Measurements from ENCODE around the gene KIRREL3.
"Not testable (repeated sequence)": the region's sequence is repeated elsewhere in the genome, so short reads cannot be mapped to it uniquely, and the experiment has no call there.

The KIRREL3 gene

DNA sequence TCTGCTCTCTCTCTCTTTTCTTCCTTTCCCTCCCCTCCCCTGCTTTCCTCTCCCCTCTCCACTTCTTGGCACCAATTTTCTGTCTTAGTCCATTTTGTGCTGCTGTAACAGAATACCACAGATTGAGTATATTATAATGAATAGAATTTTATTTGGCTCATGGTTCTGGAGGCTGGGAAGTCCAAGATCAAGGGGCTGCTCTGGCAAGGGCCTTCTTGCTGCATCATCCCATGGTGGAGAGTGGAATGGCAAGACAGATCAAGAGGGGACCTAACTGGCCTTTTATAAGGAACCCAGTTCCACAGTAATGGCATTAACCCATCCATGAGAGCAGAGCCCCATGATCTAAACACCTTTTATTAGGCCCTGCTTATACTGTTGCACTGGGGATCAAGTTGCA, 600.6 kb downstream of the KIRREL3 start:
- H3K9ac ChIP-seq (ENCODE audit: low read length), result no peak overlapping the region
- H3K79me2 ChIP-seq (ENCODE audit: low read length), result no peaks in the 10 kb centered on the region
- TF ChIP-seq EZH2phosphoT487 (IDR thresholded peaks at IDR 0.05; ENCODE audit: low read depth) (no peak), CTCF (IDR thresholded peaks at IDR 0.05; ENCODE audit: low read depth, low read length) (no peak)
- no peak overlapping the region for H2AFZ ChIP-seq (ENCODE audit: low read depth, low read length)
- H3K36me3 ChIP-seq (replicated peaks; ENCODE audit: low read depth, low read length), result no peaks in the 10 kb centered on the region
- H3K27ac ChIP-seq (ENCODE audit: low read length), result no peak overlapping the region
- no peaks in the 10 kb centered on the region for H3K4me1 ChIP-seq (ENCODE audit: low read length)
- no peaks in the 10 kb centered on the region for H3K27me3 ChIP-seq (ENCODE audit: low read depth, low read length)
- H4K20me1 ChIP-seq (ENCODE audit: insufficient read depth, low read length), result no peaks in the 10 kb centered on the region
- H3K9me3 ChIP-seq (ENCODE audit: insufficient read depth, low read length), result no peaks in the 10 kb centered on the region
- no peak overlapping the region for H3K4me2 ChIP-seq (ENCODE audit: low read length)
- no peak overlapping the region for H3K4me3 ChIP-seq (ENCODE audit: low read length)

- Histone ChIP-seq H3K36me3 (replicated peaks; ENCODE audit: low read depth, low read length) (no peaks in the 10 kb centered on the region), H3K4me2 (ENCODE audit: low read length) (no peak overlapping the region), H3K27me3 (ENCODE audit: low read depth, low read length) (no peaks in the 10 kb centered on the region), H3K9me3 (ENCODE audit: insufficient read depth, low read length) (no peaks in the 10 kb centered on the region), H3K79me2 (ENCODE audit: low read length) (no peaks in the 10 kb centered on the region), H3K9ac (ENCODE audit: low read length) (no peak overlapping the region), H4K20me1 (ENCODE audit: insufficient read depth, low read length) (no peaks in the 10 kb centered on the region), H3K4me1 (ENCODE audit: low read length) (no peaks in the 10 kb centered on the region), H2AFZ (ENCODE audit: low read depth, low read length) (no peak overlapping the region), H3K4me3 (ENCODE audit: low read length) (no peak overlapping the region), H3K27ac (ENCODE audit: low read length) (no peak overlapping the region)
- TF ChIP-seq EZH2phosphoT487 (IDR thresholded peaks at IDR 0.05; ENCODE audit: low read depth) (no peak), CTCF (IDR thresholded peaks at IDR 0.05; ENCODE audit: low read depth, low read length) (no peak)
These were observed 601.8 kb downstream of the KIRREL3 start for GRCh38 chr11:126398721-126399120.

GRCh38 chr11:126398296-126398695, 602.3 kb downstream of the KIRREL3 start:
- Histone ChIP-seq H3K27ac (ENCODE audit: low read length) (no peak overlapping the region), H3K9ac (ENCODE audit: low read length) (no peak overlapping the region), H3K4me2 (ENCODE audit: low read length) (no peak overlapping the region), H3K27me3 (ENCODE audit: low read depth, low read length) (no peaks in the 10 kb centered on the region), H3K9me3 (ENCODE audit: insufficient read depth, low read length) (no peaks in the 10 kb centered on the region), H3K4me1 (ENCODE audit: low read length) (no peaks in the 10 kb centered on the region), H4K20me1 (ENCODE audit: insufficient read depth, low read length) (no peaks in the 10 kb centered on the region), H3K4me3 (ENCODE audit: low read length) (no peak overlapping the region), H3K36me3 (replicated peaks; ENCODE audit: low read depth, low read length) (no peaks in the 10 kb centered on the region), H3K79me2 (ENCODE audit: low read length) (no peaks in the 10 kb centered on the region), H2AFZ (ENCODE audit: low read depth, low read length) (no peak overlapping the region)
- TF ChIP-seq CTCF (IDR thresholded peaks at IDR 0.05; ENCODE audit: low read depth, low read length) (no peak), EZH2phosphoT487 (IDR thresholded peaks at IDR 0.05; ENCODE audit: low read depth) (no peak)

DNA sequence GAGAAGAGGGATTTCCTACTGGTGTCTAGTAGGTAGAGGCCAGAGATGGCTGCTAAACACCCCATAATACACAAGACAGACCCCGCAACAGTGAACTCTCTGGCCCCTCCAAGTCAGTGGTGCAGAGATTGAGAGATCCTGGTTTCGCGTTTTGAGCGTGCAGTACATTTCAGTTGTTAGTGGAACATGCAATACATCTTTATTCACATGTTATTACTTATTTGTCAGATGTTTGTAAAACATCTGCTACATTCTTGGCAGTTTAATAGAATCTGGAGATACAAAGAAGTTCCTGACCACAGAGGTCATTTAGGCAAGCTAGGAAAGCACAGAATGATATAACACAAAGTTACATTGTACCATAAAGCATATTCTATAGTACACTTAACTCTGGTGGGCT, 603.6 kb downstream of the KIRREL3 start:
- Histone ChIP-seq H3K27me3 (ENCODE audit: low read depth, low read length) (no peaks in the 10 kb centered on the region), H3K36me3 (replicated peaks; ENCODE audit: low read depth, low read length) (no peaks in the 10 kb centered on the region), H3K4me3 (ENCODE audit: low read length) (no peak overlapping the region)

GRCh38 chr11:126396266-126396665, 604.3 kb downstream of the KIRREL3 start:
- not testable (repeated sequence) for H4K20me1 ChIP-seq (ENCODE audit: insufficient read depth, low read length); H3K79me2 ChIP-seq (ENCODE audit: low read length); H3K4me1 ChIP-seq (ENCODE audit: low read length); H2AFZ ChIP-seq (ENCODE audit: low read depth, low read length); H3K27ac ChIP-seq (ENCODE audit: low read length); H3K9ac ChIP-seq (ENCODE audit: low read length); H3K4me3 ChIP-seq (ENCODE audit: low read length); H3K9me3 ChIP-seq (ENCODE audit: insufficient read depth, low read length); H3K4me2 ChIP-seq (ENCODE audit: low read length); H3K36me3 ChIP-seq (replicated peaks; ENCODE audit: low read depth, low read length); H3K27me3 ChIP-seq (ENCODE audit: low read depth, low read length)

More for the DNA sequence above, 603.6 kb downstream of the KIRREL3 start:
- TF ChIP-seq EZH2phosphoT487 (IDR thresholded peaks at IDR 0.05; ENCODE audit: low read depth) (no peak), CTCF (IDR thresholded peaks at IDR 0.05; ENCODE audit: low read depth, low read length) (no peak)
- no peak overlapping the region for H3K9ac ChIP-seq (ENCODE audit: low read length)
- H4K20me1 ChIP-seq (ENCODE audit: insufficient read depth, low read length), result no peaks in the 10 kb centered on the region
- H3K79me2 ChIP-seq (ENCODE audit: low read length), result no peaks in the 10 kb centered on the region
- no peaks in the 10 kb centered on the region for H3K9me3 ChIP-seq (ENCODE audit: insufficient read depth, low read length)
- no peak overlapping the region for H3K27ac ChIP-seq (ENCODE audit: low read length)
- no peak overlapping the region for H2AFZ ChIP-seq (ENCODE audit: low read depth, low read length)
- H3K4me2 ChIP-seq (ENCODE audit: low read length), result no peak overlapping the region
- peaks cover 3% of the 10 kb centered on the region; the same call in 1 of the 2 replicates for H3K4me1 ChIP-seq (ENCODE audit: low read length)

DNA sequence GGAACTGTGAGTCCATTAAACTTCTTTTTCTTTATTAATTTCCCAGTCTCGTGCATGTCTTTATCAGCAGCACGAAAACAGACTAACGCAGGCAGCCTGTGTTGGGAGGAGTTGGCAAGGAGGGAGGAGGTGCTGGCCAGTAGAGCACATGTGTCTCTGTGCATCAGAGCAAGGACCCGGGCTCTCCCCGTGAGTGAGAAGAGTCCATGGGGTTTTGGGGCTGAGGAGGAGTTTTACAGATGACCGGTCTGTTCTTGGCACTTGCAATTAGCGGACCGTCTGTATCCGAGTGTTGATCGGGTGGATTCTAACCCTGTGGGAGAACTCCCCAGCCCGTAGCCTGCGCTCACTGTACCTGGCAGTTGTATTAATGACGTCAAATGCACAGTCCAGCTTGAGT, 604.8 kb downstream of the KIRREL3 start:
- not testable (repeated sequence) for H4K20me1 ChIP-seq (ENCODE audit: insufficient read depth, low read length); H2AFZ ChIP-seq (ENCODE audit: low read depth, low read length); H3K9me3 ChIP-seq (ENCODE audit: insufficient read depth, low read length); H3K4me3 ChIP-seq (ENCODE audit: low read length); H3K9ac ChIP-seq (ENCODE audit: low read length); H3K4me1 ChIP-seq (ENCODE audit: low read length); H3K27ac ChIP-seq (ENCODE audit: low read length); H3K79me2 ChIP-seq (ENCODE audit: low read length); H3K27me3 ChIP-seq (ENCODE audit: low read depth, low read length); H3K36me3 ChIP-seq (replicated peaks; ENCODE audit: low read depth, low read length); H3K4me2 ChIP-seq (ENCODE audit: low read length)
